LNCaP clone FGC (cell line): Measurements from ENCODE around the gene USP3.

Experiments used
- DNase-seq: peaks from one replicate; pipeline ENCODE4 v3.0.0-alpha.2; 2011; ENCODE audit warnings: low read depth
- H3K4me3 ChIP-seq: 2 replicates; pipeline ENCODE4 v1.5.1; 2011; ENCODE audit warnings: mild to moderate bottlenecking, low read depth, low read length, control low read depth
- CTCF ChIP-seq: IDR thresholded peaks from 2 replicates; pipeline ENCODE4 v1.5.1; 2012; ENCODE audit warnings: mild to moderate bottlenecking; ENCODE audit not compliant: control insufficient read depth, insufficient read depth; ENCODE audit errors: extremely low read depth

USP3 gene

GRCh38 chr15:63582718-63583426, 78.5 kb downstream of the USP3 start:
- DNase-seq: no peak
- no peak overlapping the region for H3K4me3 ChIP-seq
- TF ChIP-seq CTCF: no peak

GRCh38 chr15:63586790-63587189, 82.4 kb downstream of the USP3 start:
- DNase-seq: no peak
- no peak overlapping the region for H3K4me3 ChIP-seq
- no peak for TF ChIP-seq CTCF

GRCh38 chr15:63587527-63587926, 83.1 kb downstream of the USP3 start:
- no peak for TF ChIP-seq CTCF
- DNase-seq: peak; percentile 62
- no peak overlapping the region for H3K4me3 ChIP-seq

GRCh38 chr15:63588826-63589225, 84.4 kb downstream of the USP3 start:
- TF ChIP-seq CTCF: no peak
- no peak overlapping the region for H3K4me3 ChIP-seq
- DNase-seq: no peak

GRCh38 chr15:63593705-63594671, 89.6 kb downstream of the USP3 start:
- DNase-seq: no peak
- H3K4me3 ChIP-seq: no peak overlapping the region
- TF ChIP-seq CTCF: no peak

GRCh38 chr15:63595065-63595464, 90.7 kb downstream of the USP3 start:
- H3K4me3 ChIP-seq: no peak overlapping the region
- TF ChIP-seq CTCF: no peak
- no peak for DNase-seq
